Colonic mucosa (tissue), 4 donors: ENCODE measurements around the gene MMADHC. TPM values are rescaled to one million over a fixed set of nuclear protein-coding genes. Genes with fewer than 3 reads are reported as not detected.
A peak's percentile ranks its signal among the peaks of the same experiment; 100 is the strongest.

Source experiments
- DNase-seq: peaks from one replicate; pipeline ENCODE4 v3.0.0-alpha.2; 2020
- H3K27ac ChIP-seq: fragments of 200-600 bp; one replicate; pipeline ENCODE4 v1.8.0; 2021
- H3K27me3 ChIP-seq: fragments of 200-600 bp; one replicate; pipeline ENCODE4 v1.8.0; 2021
- H3K36me3 ChIP-seq: fragments of 200-600 bp; one replicate; pipeline ENCODE4 v1.8.0; 2021
- H3K4me1 ChIP-seq: fragments of 200-600 bp; one replicate; pipeline ENCODE4 v1.8.0; 2021; ENCODE audit warnings: mild to moderate bottlenecking
- H3K4me3 ChIP-seq: fragments of 200-600 bp; one replicate; pipeline ENCODE4 v1.8.0; 2021
- H3K9ac ChIP-seq, 2 donors: one replicate each; pipeline ENCODE4 v1.7.0; 2013; ENCODE audit warnings: control low read depth in 2 of 2, low read depth in 2 of 2, low read length in 2 of 2
- H3K9me3 ChIP-seq: fragments of 200-600 bp; one replicate; pipeline ENCODE4 v1.8.0; 2021
- intact Hi-C: fragments of 100-400 bp; cut with DNase I; formaldehyde crosslinking; loops from one replicate; pipeline ENCODE4 v1.14.1; 2022
- total RNA-seq, 2 donors: library from RNA; stranded (reverse); fragmentation: NEBNext Ultra II Directional in 1 of 2; extraction: Animal tissue kit (Norgen Biotek cat#: 25700) in 1 of 2; gene quantifications; one replicate each; pipeline ENCODE4 v1.2.1, GENCODE V29; 2021
- TF ChIP-seq, protein P1 (sequence below): fragments of 200-600 bp; IDR thresholded peaks from one replicate; pipeline ENCODE4 v1.8.0; 2022; ENCODE audit warnings: antibody characterized with exemption, mild to moderate bottlenecking
- donor health status: healthy.
- donor health status: DM: no; HTN: no; CAD: no.
- donor health status: DM: no; HTN: no; CAD: no.

MMADHC gene
- total RNA-seq, 2 donors from 2014 or later, result 110 to 127 TPM

GRCh38 chr2:149594411-149594810 is 6.8 kb upstream of the MMADHC start:
- Histone ChIP-seq H3K4me3 (no peak overlapping the region), H3K9ac (no peak overlapping the region), H3K36me3 (no peaks in the 10 kb centered on the region), H3K9me3 (no peaks in the 10 kb centered on the region), H3K27ac (no peak overlapping the region), H3K27me3 (no peaks in the 10 kb centered on the region), H3K4me1 (no peaks in the 10 kb centered on the region)
- no peak for DNase-seq
- intact Hi-C loops, result loop anchor here (10.0 kb wide), 2 partner anchors 120 to 1640 kb away; no protein-coding TSS in a partner anchor
- TF ChIP-seq, protein P1, sequence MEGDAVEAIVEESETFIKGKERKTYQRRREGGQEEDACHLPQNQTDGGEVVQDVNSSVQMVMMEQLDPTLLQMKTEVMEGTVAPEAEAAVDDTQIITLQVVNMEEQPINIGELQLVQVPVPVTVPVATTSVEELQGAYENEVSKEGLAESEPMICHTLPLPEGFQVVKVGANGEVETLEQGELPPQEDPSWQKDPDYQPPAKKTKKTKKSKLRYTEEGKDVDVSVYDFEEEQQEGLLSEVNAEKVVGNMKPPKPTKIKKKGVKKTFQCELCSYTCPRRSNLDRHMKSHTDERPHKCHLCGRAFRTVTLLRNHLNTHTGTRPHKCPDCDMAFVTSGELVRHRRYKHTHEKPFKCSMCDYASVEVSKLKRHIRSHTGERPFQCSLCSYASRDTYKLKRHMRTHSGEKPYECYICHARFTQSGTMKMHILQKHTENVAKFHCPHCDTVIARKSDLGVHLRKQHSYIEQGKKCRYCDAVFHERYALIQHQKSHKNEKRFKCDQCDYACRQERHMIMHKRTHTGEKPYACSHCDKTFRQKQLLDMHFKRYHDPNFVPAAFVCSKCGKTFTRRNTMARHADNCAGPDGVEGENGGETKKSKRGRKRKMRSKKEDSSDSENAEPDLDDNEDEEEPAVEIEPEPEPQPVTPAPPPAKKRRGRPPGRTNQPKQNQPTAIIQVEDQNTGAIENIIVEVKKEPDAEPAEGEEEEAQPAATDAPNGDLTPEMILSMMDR, result no peak

DNA sequence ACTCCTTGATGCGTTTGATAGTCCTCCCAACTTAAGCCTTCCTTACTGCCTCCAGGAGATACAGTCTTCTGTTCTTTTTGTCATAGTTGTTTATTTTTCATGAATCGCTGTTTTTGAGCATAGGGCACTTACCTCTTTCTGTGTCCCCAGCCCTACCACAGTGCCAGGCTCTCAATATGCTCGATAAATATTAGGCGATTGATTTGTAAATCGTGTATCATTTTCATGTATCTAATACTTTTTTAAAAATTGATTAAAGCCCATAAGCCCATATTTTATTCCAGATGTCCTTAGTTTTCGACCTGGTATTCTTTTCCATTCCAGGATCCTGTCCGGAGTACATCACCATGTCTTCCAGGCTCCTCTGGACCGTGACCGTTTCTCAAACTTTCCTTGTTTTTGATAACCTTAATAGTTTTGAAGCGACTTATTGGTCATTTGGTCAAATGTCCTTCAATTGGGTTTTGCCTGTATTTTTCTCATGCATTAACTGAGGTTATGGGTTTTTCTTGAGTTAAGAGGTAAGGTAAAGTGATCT is 444 bp upstream of the MMADHC start:
- Histone ChIP-seq H3K9ac (peak overlapping the region in 1 of 2 donors; percentile 97), H3K9me3 (no peaks in the 10 kb centered on the region), H3K36me3 (no peaks in the 10 kb centered on the region), H3K4me3 (peak overlapping the region; percentile 66), H3K27ac (peak overlapping the region; percentile 92), H3K4me1 (peaks cover 11% of the 10 kb centered on the region), H3K27me3 (no peaks in the 10 kb centered on the region)
- intact Hi-C loops, result no loop called here
- TF ChIP-seq, protein P1, result no peak
- no peak for DNase-seq

GRCh38 chr2:149586898-149587219 is 716 bp downstream of the MMADHC start:
- H3K27ac ChIP-seq, result peak overlapping the region; percentile 92
- intact Hi-C loops, result no loop called here
- H3K27me3 ChIP-seq, result no peaks in the 10 kb centered on the region
- TF ChIP-seq, protein P1, result no peak
- no peak for DNase-seq
- no peaks in the 10 kb centered on the region for H3K9me3 ChIP-seq
- H3K4me3 ChIP-seq, result peak overlapping the region; percentile 66
- H3K4me1 ChIP-seq, result peaks cover 11% of the 10 kb centered on the region
- H3K36me3 ChIP-seq, result no peaks in the 10 kb centered on the region
- peak overlapping the region; percentile 91 to 97 for H3K9ac ChIP-seq

GRCh38 chr2:149586063-149586462 is 1.5 kb downstream of the MMADHC start:
- Histone ChIP-seq H3K36me3 (no peaks in the 10 kb centered on the region), H3K9me3 (no peaks in the 10 kb centered on the region), H3K9ac (no peak overlapping the region), H3K4me3 (peak overlapping the region; percentile 66), H3K4me1 (peaks cover 11% of the 10 kb centered on the region), H3K27ac (no peak overlapping the region), H3K27me3 (no peaks in the 10 kb centered on the region)
- TF ChIP-seq, protein P1, result no peak
- intact Hi-C loops, result no loop called here
- no peak for DNase-seq

GRCh38 chr2:149585166-149585885 is 2.2 kb downstream of the MMADHC start:
- Histone ChIP-seq H3K27me3 (no peaks in the 10 kb centered on the region), H3K4me1 (peaks cover 11% of the 10 kb centered on the region), H3K27ac (no peak overlapping the region), H3K9me3 (no peaks in the 10 kb centered on the region), H3K9ac (no peak overlapping the region), H3K4me3 (peak overlapping the region; percentile 66), H3K36me3 (no peaks in the 10 kb centered on the region)
- TF ChIP-seq, protein P1, result no peak
- DNase-seq, result no peak
- intact Hi-C loops, result no loop called here
